Mucosa of descending colon (tissue), 3 donors: ENCODE results near the gene BTLA. TPM values are rescaled to one million over a fixed set of nuclear protein-coding genes. Genes with fewer than 3 reads are reported as not detected.
"Not testable (repeated sequence)": the region's sequence is repeated elsewhere in the genome, so short reads cannot be mapped to it uniquely, and the experiment has no call there.

Experiments
- ATAC-seq: fragments of 200-7000 bp; cut with Tn5 transposase; one replicate; pipeline ENCODE4 v1.9.1; 2020; ENCODE audit warnings: mild to moderate bottlenecking, moderate library complexity
- DNase-seq, 3 donors: peaks; one replicate each; pipeline ENCODE4 v3.0.0-alpha.2; 2020
- H3K36me3 ChIP-seq: fragments of 200-600 bp; one replicate; pipeline ENCODE4 v1.8.0; 2021; ENCODE audit warnings: low read depth, mild to moderate bottlenecking
- H3K4me1 ChIP-seq: fragments of 200-600 bp; one replicate; pipeline ENCODE4 v1.8.0; 2021; ENCODE audit warnings: low read depth, mild to moderate bottlenecking
- H3K4me3 ChIP-seq: fragments of 200-600 bp; one replicate; pipeline ENCODE4 v1.8.0; 2021; ENCODE audit warnings: mild to moderate bottlenecking
- H3K9me3 ChIP-seq: fragments of 200-600 bp; one replicate; pipeline ENCODE4 v1.8.0; 2021; ENCODE audit warnings: mild to moderate bottlenecking
- CTCF ChIP-seq: fragments of 200-600 bp; IDR thresholded peaks from one replicate; pipeline ENCODE4 v1.8.0; 2022; ENCODE audit warnings: antibody characterized with exemption, mild to moderate bottlenecking
- intact Hi-C, 2 donors: fragments of 100-400 bp; cut with DNase I in 1 of 2; cut with micrococcal nuclease in 1 of 2; formaldehyde crosslinking; loops; one replicate each; pipeline versions ENCODE4 v1.11.0 to v1.11.1; 2022; cut with DNase I, micrococcal nuclease
- total RNA-seq, 3 donors: library from RNA; stranded (reverse); fragmentation: NEBNext Ultra II Directional in 2 of 3; extraction: Animal tissue kit (Norgen Biotek cat#: 25700) in 2 of 3; gene quantifications; one replicate each; pipeline versions ENCODE4 v1.2.1 to v1.2.4, GENCODE V29; 2021 to 2023
- donor health status: DM: no; HTN: no; CAD: no; lungs with moderate emphysema.
- donor health status: DM: no; HTN: no; CAD: no.
- donor health status: DM: no; HTN: yes; CAD: no.

Gene BTLA
- total RNA-seq, 3 donors from 2014 or later, result 0.51 to 1.4 (median 1.4) TPM

DNA sequence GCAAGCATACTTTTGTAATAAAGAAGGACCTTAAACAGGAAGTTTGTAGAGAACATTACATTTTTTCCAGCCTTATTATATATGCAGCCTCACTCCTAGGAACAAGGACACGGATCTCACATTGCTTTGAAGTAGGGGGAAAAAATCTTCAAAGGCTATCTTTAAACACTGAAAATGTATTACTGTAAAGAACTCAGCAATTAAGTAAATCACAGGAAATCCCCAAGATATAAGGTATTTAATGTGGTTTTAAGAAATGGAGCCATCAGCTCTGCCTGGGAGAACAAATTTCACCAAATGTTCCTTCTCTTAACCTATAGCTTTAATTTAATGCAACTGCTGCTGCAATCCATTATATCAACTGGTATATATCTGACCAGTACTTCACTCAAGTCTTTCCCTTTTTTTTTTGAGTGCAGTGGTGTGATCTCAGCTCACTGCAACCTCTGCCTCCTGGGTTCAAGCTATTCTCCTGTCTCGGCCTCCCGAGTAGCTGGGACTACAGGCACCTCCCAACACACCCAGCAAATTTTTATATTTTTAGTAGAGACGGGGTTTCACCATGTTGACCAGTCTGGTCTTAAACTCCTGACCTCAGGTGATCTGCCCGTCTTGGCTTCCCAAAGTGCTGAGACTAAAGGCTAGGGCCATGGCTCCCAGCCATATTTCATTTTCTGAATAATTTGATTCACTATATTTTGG lies 2.8 kb downstream of the BTLA start:
- Histone ChIP-seq H3K4me1 (no peaks in the 10 kb centered on the region), H3K4me3 (no peak overlapping the region), H3K36me3 (no peaks in the 10 kb centered on the region), H3K9me3 (no peaks in the 10 kb centered on the region)
- ATAC-seq (no peak), DNase-seq (no peak)
- intact Hi-C loops, result no loop called here
- no peak for TF ChIP-seq CTCF

GRCh38 chr3:112494448-112494767 lies 4.9 kb downstream of the BTLA start:
- H3K4me3 ChIP-seq, ATAC-seq, H3K4me1 ChIP-seq, intact Hi-C loops, H3K36me3 ChIP-seq, DNase-seq, H3K9me3 ChIP-seq: not testable (repeated sequence)

DNA sequence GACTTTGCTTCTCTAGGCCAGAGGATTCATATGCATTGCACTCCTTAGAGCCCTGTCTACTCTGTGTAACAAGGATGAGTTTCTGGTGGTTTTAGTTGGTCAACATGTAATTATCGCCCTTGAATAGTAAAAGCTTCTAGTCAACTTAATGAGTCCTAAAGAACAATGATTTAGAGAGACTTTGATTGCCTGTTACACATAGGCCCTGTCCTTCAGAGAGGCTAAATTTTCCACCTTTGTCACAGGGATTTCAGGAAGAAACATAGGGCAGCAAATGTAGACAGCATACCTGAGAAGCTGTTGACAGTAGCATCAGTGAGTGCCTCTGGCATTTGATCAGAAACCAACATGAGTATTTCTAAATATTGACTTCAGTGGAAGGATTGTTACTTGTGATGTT lies 7.1 kb downstream of the BTLA start:
- H3K4me3 ChIP-seq, result no peak overlapping the region
- no peaks in the 10 kb centered on the region for H3K36me3 ChIP-seq
- no peak for TF ChIP-seq CTCF
- ATAC-seq, result no peak
- intact Hi-C loops, result no loop called here
- H3K4me1 ChIP-seq, result no peaks in the 10 kb centered on the region
- no peaks in the 10 kb centered on the region for H3K9me3 ChIP-seq
- DNase-seq, result no peak

DNA sequence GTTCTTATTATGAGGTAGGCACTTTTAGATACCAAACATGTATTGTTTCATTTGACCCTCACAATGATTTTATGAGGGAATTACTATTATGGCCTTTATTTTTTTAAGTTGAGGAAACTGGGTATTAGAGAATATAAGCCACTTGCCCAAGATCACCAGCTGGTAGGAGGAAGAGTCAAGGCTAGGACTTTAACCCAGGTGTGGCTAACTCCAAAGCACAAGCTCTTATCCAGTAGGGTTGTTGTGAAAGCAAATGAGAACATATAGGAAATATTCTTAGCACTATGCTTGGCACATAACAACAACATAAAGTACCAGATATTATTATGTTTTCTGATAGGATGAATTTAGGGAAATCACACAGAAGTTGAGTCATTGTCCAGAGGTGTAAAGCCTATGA lies 7.9 kb downstream of the BTLA start:
- ATAC-seq (peak; percentile 86), DNase-seq (peak in 1 of 3 donors; percentile 19)
- no peaks in the 10 kb centered on the region for H3K9me3 ChIP-seq
- H3K4me3 ChIP-seq, result no peak overlapping the region
- no peaks in the 10 kb centered on the region for H3K4me1 ChIP-seq
- no peaks in the 10 kb centered on the region for H3K36me3 ChIP-seq
- intact Hi-C loops, result no loop called here
- TF ChIP-seq CTCF, result no peak

GRCh38 chr3:112489674-112490479 lies 9.4 kb downstream of the BTLA start:
- intact Hi-C loops, result no loop called here
- no peaks in the 10 kb centered on the region for H3K9me3 ChIP-seq
- no peak overlapping the region for H3K4me3 ChIP-seq
- H3K4me1 ChIP-seq, result no peaks in the 10 kb centered on the region
- no peaks in the 10 kb centered on the region for H3K36me3 ChIP-seq
- TF ChIP-seq CTCF, result no peak
- DNase-seq (no peak), ATAC-seq (no peak)

DNA sequence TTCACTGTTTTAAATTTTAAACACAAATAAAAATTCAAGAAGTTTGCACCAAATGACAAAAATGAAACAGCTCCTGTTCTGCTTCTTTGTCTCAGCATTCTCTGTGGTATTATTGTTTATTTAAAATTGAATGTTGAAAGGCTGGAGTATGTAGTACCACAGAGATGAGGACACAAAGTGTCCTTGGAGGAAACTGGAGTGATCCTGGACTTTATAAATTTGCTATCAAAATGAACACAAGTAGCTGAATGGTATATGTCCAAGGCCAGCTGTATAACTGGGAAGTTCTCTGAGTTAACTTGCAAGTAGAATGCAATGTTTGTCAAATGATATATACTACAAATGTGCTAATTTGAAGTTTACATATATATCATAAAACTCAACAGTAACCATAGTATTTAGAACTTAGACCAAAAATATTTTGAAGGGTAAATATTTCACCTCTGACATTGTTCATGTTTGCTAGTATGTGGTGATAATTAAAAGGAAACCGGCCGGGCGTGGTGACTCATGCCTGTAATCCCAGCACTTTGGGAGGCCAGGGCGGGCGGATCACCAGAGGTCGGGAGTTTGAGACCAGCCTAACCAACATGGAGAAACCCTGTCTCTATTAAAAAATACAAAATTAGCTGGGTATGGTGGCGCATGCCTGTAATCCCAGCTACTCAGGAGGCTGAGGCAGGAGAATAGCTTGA lies 12.3 kb downstream of the BTLA start:
- Histone ChIP-seq H3K4me1 (no peaks in the 10 kb centered on the region), H3K36me3 (no peaks in the 10 kb centered on the region), H3K9me3 (no peaks in the 10 kb centered on the region), H3K4me3 (no peak overlapping the region)
- no peak for TF ChIP-seq CTCF
- ATAC-seq (no peak), DNase-seq (no peak)
- intact Hi-C loops, result no loop called here
